Myocyte (in vitro differentiated cells): ENCODE results near the gene FRMD6. TPM values are rescaled to one million over a fixed set of nuclear protein-coding genes. Genes with fewer than 3 reads are reported as not detected.
A peak's percentile ranks its signal among the peaks of the same experiment; 100 is the strongest.
"Not testable (repeated sequence)": the region's sequence is repeated elsewhere in the genome, so short reads cannot be mapped to it uniquely, and the experiment has no call there.

Experiments used
- DNase-seq: peaks from one replicate; pipeline ENCODE4 v3.0.0-alpha.2; 2012; ENCODE audit warnings: low read depth
- total RNA-seq: library from RNA; depleted of rRNA; stranded (reverse); fragments of >200 nt; gene quantifications from 2 replicates; pipeline ENCODE4 v1.2.3, GENCODE V29; 2014

The FRMD6 gene
- total RNA-seq, 1 donor from 2014 or later: 96.5 TPM

DNA sequence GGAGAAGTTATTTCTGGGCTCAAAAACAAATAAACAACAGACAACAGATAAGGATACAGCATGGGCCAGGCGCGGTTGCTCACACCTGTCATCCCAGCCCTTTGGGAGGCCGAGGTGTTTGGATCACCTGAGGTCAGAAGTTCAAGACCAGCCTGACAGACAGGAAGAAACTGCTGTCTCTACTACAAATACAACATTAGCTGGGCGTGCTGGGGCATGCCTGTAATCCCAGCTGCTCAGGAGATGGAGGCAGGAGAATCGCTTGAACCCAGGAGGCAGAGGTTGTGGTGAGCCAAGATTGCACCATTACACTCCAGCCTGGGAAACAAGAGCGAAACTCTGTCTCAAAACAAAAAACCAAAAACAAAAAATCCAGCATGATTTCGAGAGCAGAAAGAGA lies 117.6 kb downstream of the FRMD6 start:
- not testable (repeated sequence) for DNase-seq

DNA sequence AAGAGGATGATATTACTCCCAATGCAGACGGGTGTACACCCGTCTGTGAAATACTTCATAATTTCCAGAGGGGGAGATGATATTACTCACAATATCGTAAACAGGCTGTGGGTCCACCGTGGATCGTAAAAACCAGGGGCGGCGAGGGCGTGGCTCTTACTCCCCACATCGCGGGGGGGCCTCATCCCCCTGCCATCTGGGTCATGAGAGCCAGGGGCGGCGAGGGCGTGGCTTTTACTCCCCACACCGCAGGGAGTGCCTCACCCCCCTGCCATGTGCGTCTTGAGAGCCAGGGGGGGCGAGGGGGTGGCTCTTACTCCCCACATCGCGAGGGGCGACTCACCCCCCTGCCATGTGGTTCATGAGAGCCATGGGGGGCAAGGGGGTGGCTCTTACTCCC lies 122.5 kb downstream of the FRMD6 start:
- DNase-seq: no peak

DNA sequence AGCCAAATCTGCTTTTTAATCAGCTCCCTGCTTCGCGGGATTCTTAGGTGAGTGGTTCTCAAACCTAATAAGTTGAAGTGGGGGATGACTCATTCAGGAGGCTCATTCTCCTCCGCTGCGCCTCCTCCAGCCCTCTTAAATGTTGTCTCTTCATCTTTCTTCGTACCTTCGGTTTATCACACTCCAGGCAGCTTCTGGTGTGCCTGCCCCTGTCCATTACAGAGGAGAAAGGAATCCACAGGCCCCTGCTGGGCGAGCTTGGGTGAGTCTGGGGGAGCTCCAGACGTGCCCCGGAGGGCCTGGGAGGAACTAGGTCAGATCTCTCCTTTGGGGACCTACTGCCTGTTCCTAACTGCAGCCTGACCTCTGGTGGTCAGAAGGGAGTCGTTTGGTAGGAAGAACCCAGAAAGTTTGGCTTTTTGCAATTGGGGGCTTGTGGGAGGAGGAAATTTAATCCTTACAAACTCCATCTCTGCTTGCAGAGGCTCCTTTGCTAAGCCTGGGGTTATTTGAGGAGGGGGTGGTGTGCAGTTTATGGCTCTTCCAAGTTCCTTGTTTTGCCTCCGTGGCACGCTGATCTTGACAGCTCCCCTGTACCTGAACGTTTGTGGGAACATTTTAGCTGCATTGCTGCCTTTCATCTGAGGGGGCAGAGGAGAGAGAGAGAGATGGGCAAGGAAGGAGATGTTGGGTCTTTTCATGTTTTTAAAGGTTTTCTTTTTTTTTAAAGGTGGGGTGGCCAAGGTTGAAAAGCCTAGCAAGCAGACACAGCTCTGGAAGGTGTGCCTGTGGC lies 124.6 kb downstream of the FRMD6 start:
- peak; percentile 65 for DNase-seq

DNA sequence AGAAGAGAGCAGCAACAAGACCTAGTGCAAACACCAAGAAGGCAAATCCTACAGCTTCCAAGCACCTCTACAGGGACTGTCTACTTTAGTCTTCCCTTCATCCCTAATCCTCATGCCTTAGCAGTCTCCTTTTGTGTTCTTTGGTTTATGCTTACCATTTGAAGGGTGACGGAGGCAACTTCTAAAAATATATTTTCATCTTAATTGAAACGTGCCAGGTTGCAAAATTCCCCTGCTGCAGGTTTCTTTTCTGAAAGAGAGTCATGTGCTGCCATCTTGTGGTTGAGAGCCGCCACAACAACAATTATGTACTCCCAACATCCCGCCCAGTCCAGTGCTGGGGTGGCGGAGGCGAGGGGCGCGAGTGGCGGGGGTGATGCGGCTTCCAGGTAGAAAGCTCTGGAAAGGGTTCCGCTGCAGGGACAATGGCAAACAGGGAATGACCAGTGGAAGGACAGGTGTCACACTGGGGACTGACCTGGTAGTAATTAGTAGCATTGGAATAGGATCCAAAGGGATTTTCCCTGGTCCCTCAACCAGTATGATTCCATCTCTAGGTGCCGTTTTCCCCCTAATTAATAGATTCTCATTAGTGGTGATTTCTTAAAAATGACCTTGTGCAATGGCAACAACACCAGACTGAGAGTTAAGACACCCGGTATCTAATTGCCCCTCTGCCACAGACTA lies 128.4 kb downstream of the FRMD6 start:
- peak; percentile 74 for DNase-seq

Other genes starting within 250 kb of the FRMD6 start
- 14.6 and 16.6 TPM in 2 replicates for gene GNG2, start 208.7 kb downstream of the FRMD6 start, total RNA-seq